ENCODE measurements around the gene ASNSD1. TPM values are rescaled to one million over a fixed set of nuclear protein-coding genes. Genes with fewer than 3 reads are reported as not detected.

Gene ASNSD1
- total RNA-seq, 1 donor from 2014 or later: 29.1 TPM

GRCh38 chr2:189621781-189622180, 39.5 kb upstream of the ASNSD1 start:
- Histone ChIP-seq H3K27me3 (ENCODE audit: low read depth) (no peaks in the 10 kb centered on the region), H3K4me3 (no peak overlapping the region), H3K9me3 (no peaks in the 10 kb centered on the region), H3K4me1 (no peaks in the 10 kb centered on the region), H3K36me3 (no peaks in the 10 kb centered on the region), H3K27ac (no peak overlapping the region)
- no peak for TF ChIP-seq CTCF (IDR thresholded peaks at IDR 0.05)
- DNase-seq (no peak), ATAC-seq (no peak)
- intact Hi-C loops (cut with DNase I): no loop called here

GRCh38 chr2:189623049-189623448, 38.2 kb upstream of the ASNSD1 start:
- H3K4me3 ChIP-seq: no peak overlapping the region
- ATAC-seq (no peak), DNase-seq (no peak)
- intact Hi-C loops (cut with DNase I): no loop called here
- H3K9me3 ChIP-seq: no peaks in the 10 kb centered on the region
- TF ChIP-seq CTCF (IDR thresholded peaks at IDR 0.05): no peak
- H3K4me1 ChIP-seq: no peaks in the 10 kb centered on the region
- no peak overlapping the region for H3K27ac ChIP-seq
- H3K36me3 ChIP-seq: no peaks in the 10 kb centered on the region
- no peaks in the 10 kb centered on the region for H3K27me3 ChIP-seq (ENCODE audit: low read depth)

GRCh38 chr2:189624648-189625355, 36.5 kb upstream of the ASNSD1 start:
- ATAC-seq: peak in 1 of 2 donors; percentile 28

GRCh38 chr2:189625636-189626035, 35.6 kb upstream of the ASNSD1 start:
- Histone ChIP-seq H3K4me1 (no peaks in the 10 kb centered on the region), H3K4me3 (no peak overlapping the region), H3K9me3 (no peaks in the 10 kb centered on the region), H3K27me3 (ENCODE audit: low read depth) (no peaks in the 10 kb centered on the region), H3K27ac (no peak overlapping the region), H3K36me3 (no peaks in the 10 kb centered on the region)
- DNase-seq (no peak), ATAC-seq (no peak)
- intact Hi-C loops (cut with DNase I): no loop called here
- TF ChIP-seq CTCF (IDR thresholded peaks at IDR 0.05): no peak

More at GRCh38 chr2:189624648-189625355, 36.5 kb upstream of the ASNSD1 start:
- no peak for DNase-seq
- intact Hi-C loops (cut with DNase I): no loop called here
- H3K27me3 ChIP-seq (ENCODE audit: low read depth): no peaks in the 10 kb centered on the region
- no peak overlapping the region for H3K27ac ChIP-seq
- H3K36me3 ChIP-seq: no peaks in the 10 kb centered on the region
- no peaks in the 10 kb centered on the region for H3K9me3 ChIP-seq
- no peak for TF ChIP-seq CTCF (IDR thresholded peaks at IDR 0.05)
- H3K4me1 ChIP-seq: no peaks in the 10 kb centered on the region
- H3K4me3 ChIP-seq: no peak overlapping the region

- ATAC-seq (no peak), DNase-seq (no peak)
- Histone ChIP-seq H3K9me3 (no peaks in the 10 kb centered on the region), H3K4me3 (no peak overlapping the region), H3K27ac (no peak overlapping the region), H3K36me3 (no peaks in the 10 kb centered on the region), H3K27me3 (ENCODE audit: low read depth) (no peaks in the 10 kb centered on the region), H3K4me1 (no peaks in the 10 kb centered on the region)
- TF ChIP-seq CTCF (IDR thresholded peaks at IDR 0.05): no peak
- intact Hi-C loops (cut with DNase I): no loop called here
Measured at GRCh38 chr2:189627789-189628188, 33.5 kb upstream of the ASNSD1 start.
